Pancreas (tissue), 10 donors: ENCODE data around the gene TOMM20. TPM values are rescaled to one million over a fixed set of nuclear protein-coding genes. Genes with fewer than 3 reads are reported as not detected.

Experiments
- ATAC-seq, 4 donors: fragments of 200-7000 bp; cut with Tn5 transposase; one replicate each; pipeline versions ENCODE4 v1.8.0 to v1.9.1; 2020; ENCODE audit warnings: mild to moderate bottlenecking in 4 of 4, moderate library complexity in 4 of 4
- DNase-seq, 6 donors: peaks; one replicate each; pipeline ENCODE4 v3.0.0-alpha.2; 2020
- FAIRE-seq: peaks from 2 replicates; lab custom pipeline; 2012; peaks lifted over from hg19 to GRCh38; lab: Jason Lieb, UNC
- H3K27ac ChIP-seq, 4 donors: fragments of 200-600 bp; sonication (generic); 1 replicate in 3 of 4; 2 replicates in 1 of 4; pipeline versions ENCODE4 v1.5.0 to v1.8.0; 2020
- H3K27me3 ChIP-seq, 4 donors: fragments of 200-600 bp; one replicate each; pipeline ENCODE4 v1.8.0; 2021
- H3K36me3 ChIP-seq, 3 donors: fragments of 200-600 bp; sonication (generic) in 1 of 3; one replicate each; pipeline versions ENCODE4 v1.5.0 to v1.8.0; 2020 to 2021
- H3K4me1 ChIP-seq, 3 donors: fragments of 200-600 bp; one replicate each; pipeline ENCODE4 v1.8.0; 2021
- H3K4me3 ChIP-seq, 4 donors: fragments of 200-600 bp; sonication (generic) in 2 of 4; one replicate each; pipeline versions ENCODE4 v1.5.0 to v1.8.0; 2020 to 2021
- H3K9me3 ChIP-seq, 4 donors: fragments of 200-600 bp; one replicate each; pipeline ENCODE4 v1.8.0; 2021
- CTCF ChIP-seq, 4 donors: fragments of 200-600 bp; sonication (generic) in 3 of 4; IDR thresholded peaks; one replicate each; pipeline versions ENCODE4 v1.5.0 to v1.8.0; 2021; ENCODE audit warnings: antibody characterized with exemption in 4 of 4
- WGBS, 2 donors: extraction: QIAGEN DNeasy Blood & Tissue Kit; methylation state at CpG; one replicate each; pipeline ENCODE4 v1.1.7; 2013; 5-methylcytosine and 5-hydroxymethylcytosine counted together
- intact Hi-C, 3 donors: fragments of 100-400 bp; cut with DNase I; formaldehyde crosslinking; loops; one replicate each; pipeline versions ENCODE4 v1.11.1 to v1.14.2; 2022
- polyA plus RNA-seq, 2 donors: library from polyadenylated mRNA; stranded (reverse); fragments of 200-250 nt; gene quantifications; one replicate each; pipeline ENCODE4 v1.2.3, GENCODE V29; 2013
- total RNA-seq, 6 donors: library from RNA; stranded (reverse); fragmentation: NEBNext Ultra II Directional in 4 of 6; extraction: Animal tissue kit (Norgen Biotek cat#: 25700) in 4 of 6; gene quantifications; one replicate each; pipeline versions ENCODE4 v1.2.1 to v1.2.4, GENCODE V29; 2021 to 2023
- donor health status: healthy with polysubstance abuse.
- donor health status: DM: no; HTN: no; CAD: no; lungs with moderate emphysema.
- donor health status: DM: no; HTN: no; CAD: no.
- donor health status: control.
- donor health status: control.
- donor health status: Bipolar disorder and iron deficiency.
- donor health status: DM: yes; HTN: yes; CAD: no.
- donor health status: DM: no; HTN: no; CAD: no.
- donor health status: DM: no; HTN: no; CAD: no.
- donor health status: DM: yes; HTN: yes; CAD: no.

TOMM20 gene
- total and polyA plus RNA-seq, 8 donors, result 37.7 to 106 (median 79.4) TPM

GRCh38 chr1:235067396-235068157, 61.1 kb downstream of the TOMM20 start:
- H3K9me3 ChIP-seq, result no peaks in the 10 kb centered on the region

GRCh38 chr1:235063068-235063765, 65.4 kb downstream of the TOMM20 start:
- Histone ChIP-seq H3K36me3 (no peaks in the 10 kb centered on the region), H3K27me3 (no peaks in the 10 kb centered on the region), H3K4me3 (no peak overlapping the region), H3K4me1 (peaks cover 19 to 43% (median 33%) of the 10 kb centered on the region in 3 donors), H3K27ac (peak overlapping the region in 3 of 4 donors; percentile 66 to 81 (median 66)), H3K9me3 (no peaks in the 10 kb centered on the region)
- 82% methylated on average over 9 of the region's 9 CpGs for WGBS, 2 donors
- FAIRE-seq (no peak), DNase-seq (no peak), ATAC-seq (no peak)
- TF ChIP-seq CTCF (IDR thresholded peaks at IDR 0.05), result no peak
- intact Hi-C loops, result loop anchor here in 1 of 3 donors (10.0 kb wide), 1 partner anchor 78 kb away; no protein-coding TSS in a partner anchor

More at GRCh38 chr1:235067396-235068157, 61.1 kb downstream of the TOMM20 start:
- peaks cover 15 to 46% (median 36%) of the 10 kb centered on the region in 3 donors for H3K4me1 ChIP-seq
- intact Hi-C loops, result loop anchor here in 2 of 3 donors (5.0 to 10.0 kb wide), 2 partner anchors 83 to 95 kb away; no protein-coding TSS in a partner anchor
- H3K4me3 ChIP-seq, result no peak overlapping the region
- no peaks in the 10 kb centered on the region for H3K27me3 ChIP-seq
- H3K36me3 ChIP-seq, result no peaks in the 10 kb centered on the region
- WGBS, 2 donors, result 29 to 31% methylated on average over 12 of the region's 12 CpGs
- ATAC-seq (peak; percentile 62 to 80 (median 72)), DNase-seq (peak in 5 of 6 donors; percentile 70 to 86 (median 84)), FAIRE-seq (no peak)
- no peak for TF ChIP-seq CTCF (IDR thresholded peaks at IDR 0.05)
- peak overlapping the region; percentile 18 to 90 (median 62) for H3K27ac ChIP-seq

- DNase-seq (peak in 2 of 6 donors; percentile 49 to 57), FAIRE-seq (no peak), ATAC-seq (peak; percentile 60 to 80 (median 70))
- Histone ChIP-seq H3K9me3 (no peaks in the 10 kb centered on the region), H3K36me3 (no peaks in the 10 kb centered on the region), H3K27me3 (no peaks in the 10 kb centered on the region), H3K4me1 (peaks cover 14 to 30% (median 21%) of the 10 kb centered on the region in 3 donors), H3K4me3 (no peak overlapping the region), H3K27ac (peak overlapping the region; percentile 25 to 81 (median 63))
- no peak for TF ChIP-seq CTCF (IDR thresholded peaks at IDR 0.05)
- intact Hi-C loops, result loop anchor here in 1 of 3 donors (10.0 kb wide), 1 partner anchor 76 kb away; no protein-coding TSS in a partner anchor
- 36 to 43% methylated on average over 7 of the region's 7 CpGs for WGBS, 2 donors
Observed at GRCh38 chr1:235060607-235061470, 67.8 kb downstream of the TOMM20 start.

Other genes starting within 250 kb of the TOMM20 start
- 10 to 100 TPM; 13.5 to 33.9 (median 23.4) TPM for gene RBM34, start 32.4 kb upstream of the TOMM20 start, total RNA-seq
- 10 to 100 TPM; 43.2 to 45.1 TPM for gene RBM34, start 32.4 kb upstream of the TOMM20 start, polyA plus RNA-seq
- 10 to 100 TPM; 14.7 to 26.6 (median 19.2) TPM for gene ARID4B, start 199.3 kb upstream of the TOMM20 start, total RNA-seq
- 10 to 100 TPM; 12.5 to 14.8 TPM for gene ARID4B, start 199.3 kb upstream of the TOMM20 start, polyA plus RNA-seq
- 10 to 100 TPM in 5 of 6 donors, 1 to 10 TPM in 1; 8.9 to 16.7 (median 12.5) TPM for gene GGPS1, start 199.7 kb upstream of the TOMM20 start, total RNA-seq
- 10 to 100 TPM in 1 of 2 donors, 1 to 10 TPM in 1; 9.7 to 13.9 TPM for gene GGPS1, start 199.7 kb upstream of the TOMM20 start, polyA plus RNA-seq
- 10 to 100 TPM in 3 of 6 donors, 1 to 10 TPM in 3; 6.9 to 13.6 (median 9.8) TPM for gene TBCE, start 238.6 kb upstream of the TOMM20 start, total RNA-seq
- 10 to 100 TPM; 17.1 to 18.8 TPM for gene TBCE, start 238.6 kb upstream of the TOMM20 start, polyA plus RNA-seq